Gastrocnemius medialis (tissue), 4 donors: ENCODE data around the gene TCHP.

Experiments
- POLR2A ChIP-seq, 2 donors: fragments of 450-650 bp; IDR thresholded peaks; one replicate each; pipeline ENCODE4 v1.6.1; 2017; ENCODE audit warnings: antibody characterized with exemption in 2 of 2, mild to moderate bottlenecking in 2 of 2, moderate library complexity in 2 of 2
- TF ChIP-seq, protein P1 (sequence below), 5 experiments: fragments of 450-650 bp in 3 of 5; fragments of 200-600 bp in 2 of 5; sonication (generic) in 2 of 5; IDR thresholded peaks in 4 of 5; conservative IDR thresholded peaks in 1 of 5; 1 replicate in 4 of 5; 2 replicates in 1 of 5; pipeline ENCODE4 v1.5.1; 2016 to 2019; ENCODE audit warnings: antibody characterized with exemption in 5 of 5, mild to moderate bottlenecking in 3 of 5, moderate library complexity in 3 of 5

DNA sequence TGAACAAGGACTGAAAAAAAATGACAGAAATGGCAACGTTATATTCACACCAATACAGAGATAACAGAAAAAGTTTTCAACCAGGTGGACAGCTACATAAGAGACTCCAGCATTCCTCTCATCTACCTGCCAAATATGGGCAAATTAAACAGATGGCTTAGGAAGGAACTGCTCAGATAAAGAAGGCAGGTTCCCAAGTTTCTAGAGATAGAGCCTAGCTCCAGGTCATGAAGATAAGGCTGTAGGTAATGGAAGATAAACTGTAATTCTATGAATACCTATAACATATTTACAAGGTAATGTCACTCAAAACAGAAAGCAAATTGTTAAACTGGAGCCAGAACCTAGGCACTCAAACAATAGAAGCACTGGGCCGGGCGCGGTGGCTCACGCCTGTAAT lies 53.6 kb downstream of the TCHP start:
- TF ChIP-seq, protein P1, sequence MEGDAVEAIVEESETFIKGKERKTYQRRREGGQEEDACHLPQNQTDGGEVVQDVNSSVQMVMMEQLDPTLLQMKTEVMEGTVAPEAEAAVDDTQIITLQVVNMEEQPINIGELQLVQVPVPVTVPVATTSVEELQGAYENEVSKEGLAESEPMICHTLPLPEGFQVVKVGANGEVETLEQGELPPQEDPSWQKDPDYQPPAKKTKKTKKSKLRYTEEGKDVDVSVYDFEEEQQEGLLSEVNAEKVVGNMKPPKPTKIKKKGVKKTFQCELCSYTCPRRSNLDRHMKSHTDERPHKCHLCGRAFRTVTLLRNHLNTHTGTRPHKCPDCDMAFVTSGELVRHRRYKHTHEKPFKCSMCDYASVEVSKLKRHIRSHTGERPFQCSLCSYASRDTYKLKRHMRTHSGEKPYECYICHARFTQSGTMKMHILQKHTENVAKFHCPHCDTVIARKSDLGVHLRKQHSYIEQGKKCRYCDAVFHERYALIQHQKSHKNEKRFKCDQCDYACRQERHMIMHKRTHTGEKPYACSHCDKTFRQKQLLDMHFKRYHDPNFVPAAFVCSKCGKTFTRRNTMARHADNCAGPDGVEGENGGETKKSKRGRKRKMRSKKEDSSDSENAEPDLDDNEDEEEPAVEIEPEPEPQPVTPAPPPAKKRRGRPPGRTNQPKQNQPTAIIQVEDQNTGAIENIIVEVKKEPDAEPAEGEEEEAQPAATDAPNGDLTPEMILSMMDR (IDR thresholded peaks at IDR 0.05 in 4 of 5, conservative IDR thresholded peaks at IDR 0.05 in 1 of 5) = no peak
- TF ChIP-seq POLR2A (IDR thresholded peaks at IDR 0.05) = no peak
